Left lung (tissue), 10 donors: Measurements from ENCODE around the gene LTA. TPM values are rescaled to one million over a fixed set of nuclear protein-coding genes. Genes with fewer than 3 reads are reported as not detected.
A peak's percentile ranks its signal among the peaks of the same experiment; 100 is the strongest.
"Not testable (repeated sequence)": the region's sequence is repeated elsewhere in the genome, so short reads cannot be mapped to it uniquely, and the experiment has no call there.

Source experiments
- ATAC-seq: fragments of 200-7000 bp; cut with Tn5 transposase; one replicate; pipeline ENCODE4 v1.9.1; 2020; ENCODE audit warnings: moderate library complexity
- DNase-seq, 4 donors: peaks; one replicate each; pipeline ENCODE4 v3.0.0-alpha.2; 2013 to 2020
- H3K27ac ChIP-seq, 2 donors: fragments of 200-600 bp; sonication (generic) in 1 of 2; one replicate each; pipeline versions ENCODE4 v1.5.0 to v1.8.0; 2020 to 2021
- H3K27me3 ChIP-seq, 2 donors: fragments of 200-600 bp; sonication (generic) in 1 of 2; one replicate each; pipeline versions ENCODE4 v1.5.0 to v1.8.0; 2020 to 2021
- H3K36me3 ChIP-seq, 2 donors: fragments of 200-600 bp; sonication (generic) in 1 of 2; one replicate each; pipeline versions ENCODE4 v1.5.0 to v1.8.0; 2020 to 2021
- H3K4me1 ChIP-seq, 2 donors: fragments of 200-600 bp; one replicate each; pipeline ENCODE4 v1.8.0; 2021
- H3K4me3 ChIP-seq, 2 donors: fragments of 200-600 bp; sonication (generic) in 1 of 2; one replicate each; pipeline versions ENCODE4 v1.5.0 to v1.8.0; 2020 to 2021; ENCODE audit warnings: mild to moderate bottlenecking in 1 of 2
- H3K9me3 ChIP-seq, 2 donors: fragments of 200-600 bp; sonication (generic) in 1 of 2; one replicate each; pipeline versions ENCODE4 v1.5.0 to v1.8.0; 2020 to 2021
- CTCF ChIP-seq, 2 donors: fragments of 200-600 bp; sonication (generic) in 1 of 2; IDR thresholded peaks; one replicate each; pipeline versions ENCODE4 v1.5.0 to v1.8.0; 2021; ENCODE audit warnings: antibody characterized with exemption in 2 of 2
- intact Hi-C, 2 donors: fragments of 100-400 bp; cut with DNase I; formaldehyde crosslinking; loops; one replicate each; pipeline versions ENCODE4 v1.11.2 to v1.14.2; 2022
- polyA plus RNA-seq, 6 donors: library from polyadenylated mRNA; unstranded; fragments of 120-200 nt; gene quantifications; one replicate each; pipeline ENCODE4 v1.2.1, GENCODE V29; 2013; ENCODE audit not compliant: insufficient read length in 6 of 6
- total RNA-seq, 2 donors: library from RNA; stranded (reverse); fragmentation: NEBNext Ultra II Directional; extraction: Animal tissue kit (Norgen Biotek cat#: 25700); gene quantifications; one replicate each; pipeline ENCODE4 v1.2.1, GENCODE V29; 2021
- donor health status: DM: no; HTN: yes; CAD: no.
- donor health status: DM: no; HTN: no; CAD: no.

The LTA gene
- total and polyA plus RNA-seq, 8 donors = 0.17 to 0.65 (median 0.39) TPM

- Histone ChIP-seq H3K4me1 (peaks cover 9 to 61% of the 10 kb centered on the region in 2 donors), H3K36me3 (peaks cover 0 to 25% of the 10 kb centered on the region in 2 donors), H3K27ac (peak overlapping the region in 1 of 2 donors; percentile 37)
- intact Hi-C loops, H3K27me3 ChIP-seq, H3K9me3 ChIP-seq, H3K4me3 ChIP-seq, ATAC-seq: not testable (repeated sequence)
- peak; percentile 10 to 67 for TF ChIP-seq CTCF (IDR thresholded peaks at IDR 0.05)
- DNase-seq = peak in 1 of 4 donors; percentile 71
Measured at GRCh38 chr6:31551371-31551770, 20.7 kb upstream of the LTA start.

GRCh38 chr6:31556307-31556706, 15.8 kb upstream of the LTA start:
- Histone ChIP-seq H3K4me1 (peaks cover 7 to 79% of the 10 kb centered on the region in 2 donors), H3K27me3 (no peaks in the 10 kb centered on the region), H3K27ac (no peak overlapping the region), H3K4me3 (no peak overlapping the region), H3K9me3 (no peaks in the 10 kb centered on the region), H3K36me3 (peaks cover 0 to 34% of the 10 kb centered on the region in 2 donors)
- intact Hi-C loops = no loop called here
- TF ChIP-seq CTCF (IDR thresholded peaks at IDR 0.05) = no peak
- DNase-seq (no peak), ATAC-seq (no peak)

- Histone ChIP-seq H3K4me3 (peak overlapping the region in 1 of 2 donors; percentile 26), H3K27me3 (no peaks in the 10 kb centered on the region), H3K36me3 (peaks cover 0 to 31% of the 10 kb centered on the region in 2 donors), H3K4me1 (peaks cover 7 to 76% of the 10 kb centered on the region in 2 donors), H3K9me3 (no peaks in the 10 kb centered on the region), H3K27ac (peak overlapping the region in 1 of 2 donors; percentile 95)
- peak in 1 of 4 donors; percentile 79 for DNase-seq
- intact Hi-C loops = no loop called here
- TF ChIP-seq CTCF (IDR thresholded peaks at IDR 0.05) = no peak
- no peak for ATAC-seq
Measured at GRCh38 chr6:31557443-31558317, 14.4 kb upstream of the LTA start.

- TF ChIP-seq CTCF (IDR thresholded peaks at IDR 0.05) = no peak
- H3K4me1 ChIP-seq = peaks cover 7 to 76% of the 10 kb centered on the region in 2 donors
- peaks cover 0 to 31% of the 10 kb centered on the region in 2 donors for H3K36me3 ChIP-seq
- intact Hi-C loops = no loop called here
- no peaks in the 10 kb centered on the region for H3K9me3 ChIP-seq
- H3K4me3 ChIP-seq = peak overlapping the region in 1 of 2 donors; percentile 26
- ATAC-seq (no peak), DNase-seq (no peak)
- H3K27ac ChIP-seq = peak overlapping the region in 1 of 2 donors; percentile 95
- H3K27me3 ChIP-seq = no peaks in the 10 kb centered on the region
Measured at GRCh38 chr6:31558318-31558625, 13.8 kb upstream of the LTA start.

- H3K4me3 ChIP-seq = peak overlapping the region in 1 of 2 donors; percentile 26
- DNase-seq (peak in 2 of 4 donors; percentile 68 to 83), ATAC-seq (peak; percentile 66)
- H3K9me3 ChIP-seq = no peaks in the 10 kb centered on the region
- peak overlapping the region; percentile 70 to 95 for H3K27ac ChIP-seq
- no peaks in the 10 kb centered on the region for H3K27me3 ChIP-seq
- TF ChIP-seq CTCF (IDR thresholded peaks at IDR 0.05) = no peak
- H3K36me3 ChIP-seq = peaks cover 0 to 31% of the 10 kb centered on the region in 2 donors
- H3K4me1 ChIP-seq = peaks cover 7 to 78% of the 10 kb centered on the region in 2 donors
- intact Hi-C loops = no loop called here
Measured at GRCh38 chr6:31558631-31559500, 13.2 kb upstream of the LTA start.
